OCI-LY7 (cell line): Measurements from ENCODE around the gene ACOD1.

Experiments
- EZH2phosphoT487 ChIP-seq: fragments of 200-600 bp; sonication (generic); IDR thresholded peaks from 2 replicates; pipeline ENCODE4 v1.6.1; 2018; ENCODE audit warnings: low read depth, borderline replicate concordance, mild to moderate bottlenecking, mixed run types, antibody characterized with exemption, low read length, moderate library complexity, mixed read lengths
- TF ChIP-seq, protein P1 (sequence below): fragments of 200-600 bp; sonication (generic); conservative IDR thresholded peaks from 2 replicates; pipeline ENCODE4 v1.5.1; 2014; ENCODE audit warnings: mild to moderate bottlenecking, antibody characterized with exemption, low read length, moderate library complexity, mixed read lengths

DNA sequence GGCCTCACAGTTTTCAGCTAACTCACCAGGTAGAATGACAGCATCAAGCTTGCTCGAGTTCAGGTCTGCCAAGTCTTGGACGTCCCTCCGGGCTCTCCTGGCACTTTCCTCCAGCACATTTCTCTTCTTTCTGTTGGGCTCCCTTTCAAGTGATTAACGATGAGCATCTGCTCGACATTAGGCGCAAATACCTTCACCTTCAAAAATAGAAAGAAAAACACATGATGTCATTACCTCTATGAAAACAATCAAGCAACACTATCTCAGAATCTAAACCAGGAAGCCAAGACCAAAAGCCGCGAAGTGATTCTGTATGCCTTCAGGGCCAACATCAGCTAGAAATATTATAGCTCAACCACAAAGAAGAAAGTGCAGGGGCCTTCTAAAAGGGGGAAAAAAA lies 28.2 kb downstream of the ACOD1 start:
- TF ChIP-seq, protein P1, sequence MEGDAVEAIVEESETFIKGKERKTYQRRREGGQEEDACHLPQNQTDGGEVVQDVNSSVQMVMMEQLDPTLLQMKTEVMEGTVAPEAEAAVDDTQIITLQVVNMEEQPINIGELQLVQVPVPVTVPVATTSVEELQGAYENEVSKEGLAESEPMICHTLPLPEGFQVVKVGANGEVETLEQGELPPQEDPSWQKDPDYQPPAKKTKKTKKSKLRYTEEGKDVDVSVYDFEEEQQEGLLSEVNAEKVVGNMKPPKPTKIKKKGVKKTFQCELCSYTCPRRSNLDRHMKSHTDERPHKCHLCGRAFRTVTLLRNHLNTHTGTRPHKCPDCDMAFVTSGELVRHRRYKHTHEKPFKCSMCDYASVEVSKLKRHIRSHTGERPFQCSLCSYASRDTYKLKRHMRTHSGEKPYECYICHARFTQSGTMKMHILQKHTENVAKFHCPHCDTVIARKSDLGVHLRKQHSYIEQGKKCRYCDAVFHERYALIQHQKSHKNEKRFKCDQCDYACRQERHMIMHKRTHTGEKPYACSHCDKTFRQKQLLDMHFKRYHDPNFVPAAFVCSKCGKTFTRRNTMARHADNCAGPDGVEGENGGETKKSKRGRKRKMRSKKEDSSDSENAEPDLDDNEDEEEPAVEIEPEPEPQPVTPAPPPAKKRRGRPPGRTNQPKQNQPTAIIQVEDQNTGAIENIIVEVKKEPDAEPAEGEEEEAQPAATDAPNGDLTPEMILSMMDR: no peak
- no peak for TF ChIP-seq EZH2phosphoT487
